ENCODE data around the gene TMPRSS7.

The TMPRSS7 gene

GRCh38 chr3:112013058-112013783 lies 21.3 kb upstream of the TMPRSS7 start:
- Histone ChIP-seq H3K27me3 (ENCODE audit: insufficient read depth, low read length) (no peaks in the 10 kb centered on the region), H3K9me3 (ENCODE audit: insufficient read depth, low read depth, low read length) (no peaks in the 10 kb centered on the region), H3K27ac (ENCODE audit: low read depth, low read length) (no peak overlapping the region), H3K36me3 (ENCODE audit: insufficient read depth, low read length) (no peaks in the 10 kb centered on the region), H3K9ac (ENCODE audit: low read depth, low read length) (no peak overlapping the region), H3K4me1 (ENCODE audit: insufficient read depth, low read length) (no peaks in the 10 kb centered on the region), H3K4me3 (ENCODE audit: low read length) (no peak overlapping the region)
- 53% methylated on average over 17 of the region's 19 CpGs for WGBS

- no peaks in the 10 kb centered on the region for H3K36me3 ChIP-seq (ENCODE audit: insufficient read depth, low read length)
- no peak overlapping the region for H3K4me3 ChIP-seq (ENCODE audit: low read length)
- no peaks in the 10 kb centered on the region for H3K27me3 ChIP-seq (ENCODE audit: insufficient read depth, low read length)
- no peaks in the 10 kb centered on the region for H3K4me1 ChIP-seq (ENCODE audit: insufficient read depth, low read length)
- WGBS = 80% methylated on average over 5 of the region's 5 CpGs
- no peak overlapping the region for H3K27ac ChIP-seq (ENCODE audit: low read depth, low read length)
- no peaks in the 10 kb centered on the region for H3K9me3 ChIP-seq (ENCODE audit: insufficient read depth, low read depth, low read length)
- H3K9ac ChIP-seq (ENCODE audit: low read depth, low read length) = no peak overlapping the region
Observed at GRCh38 chr3:112013784-112014143, 20.8 kb upstream of the TMPRSS7 start.

DNA sequence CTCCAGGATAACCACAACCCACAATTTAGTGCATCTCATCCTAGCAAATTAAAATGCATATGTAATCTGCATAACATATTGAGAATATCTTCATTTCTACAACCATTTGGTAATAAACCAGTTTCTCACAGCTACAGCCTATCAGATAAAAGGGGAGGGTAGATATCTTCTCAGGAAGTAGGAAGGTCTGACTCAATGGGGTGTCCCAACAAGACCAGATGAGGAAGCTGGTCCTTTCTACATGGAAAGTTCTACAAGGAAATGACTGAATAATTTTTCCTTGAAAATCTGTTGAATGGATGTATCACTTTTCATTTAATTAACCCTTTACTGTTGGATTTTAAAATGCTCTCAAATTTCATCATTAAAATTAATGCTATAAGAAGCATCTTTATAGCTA lies 17.4 kb upstream of the TMPRSS7 start:
- Histone ChIP-seq H3K9ac (ENCODE audit: low read depth, low read length) (no peak overlapping the region), H3K4me3 (ENCODE audit: low read length) (no peak overlapping the region), H3K36me3 (ENCODE audit: insufficient read depth, low read length) (no peaks in the 10 kb centered on the region), H3K4me1 (ENCODE audit: insufficient read depth, low read length) (no peaks in the 10 kb centered on the region), H3K27ac (ENCODE audit: low read depth, low read length) (no peak overlapping the region), H3K9me3 (ENCODE audit: insufficient read depth, low read depth, low read length) (no peaks in the 10 kb centered on the region), H3K27me3 (ENCODE audit: insufficient read depth, low read length) (no peaks in the 10 kb centered on the region)

DNA sequence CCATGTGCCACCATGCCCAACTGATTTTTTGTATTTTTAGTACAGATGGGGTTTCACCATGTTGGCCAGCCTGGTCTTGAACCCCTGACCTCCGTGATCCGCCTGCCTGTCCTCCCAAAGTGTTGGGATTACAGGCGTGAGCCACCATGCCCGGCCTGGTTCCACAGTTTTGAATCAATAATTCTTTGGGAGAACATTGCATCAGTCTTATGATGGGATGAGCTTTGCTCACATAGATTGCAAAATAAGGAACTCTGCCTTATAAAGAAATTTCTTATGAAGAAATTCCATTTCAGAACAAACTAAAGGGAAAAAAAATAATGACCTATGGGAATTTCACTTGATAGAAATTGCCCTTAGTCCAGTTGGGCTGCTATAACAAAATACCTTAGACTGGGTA lies 15.8 kb upstream of the TMPRSS7 start:
- no peak overlapping the region for H3K4me3 ChIP-seq (ENCODE audit: low read length)
- H3K4me1 ChIP-seq (ENCODE audit: insufficient read depth, low read length) = no peaks in the 10 kb centered on the region
- WGBS = 96% methylated on average over 4 of the region's 4 CpGs
- H3K27ac ChIP-seq (ENCODE audit: low read depth, low read length) = no peak overlapping the region
- no peak overlapping the region for H3K9ac ChIP-seq (ENCODE audit: low read depth, low read length)
- H3K36me3 ChIP-seq (ENCODE audit: insufficient read depth, low read length) = no peaks in the 10 kb centered on the region
- no peaks in the 10 kb centered on the region for H3K9me3 ChIP-seq (ENCODE audit: insufficient read depth, low read depth, low read length)
- no peaks in the 10 kb centered on the region for H3K27me3 ChIP-seq (ENCODE audit: insufficient read depth, low read length)

- Histone ChIP-seq H3K4me3 (ENCODE audit: low read length) (no peak overlapping the region), H3K27ac (ENCODE audit: low read depth, low read length) (no peak overlapping the region), H3K4me1 (ENCODE audit: insufficient read depth, low read length) (no peaks in the 10 kb centered on the region), H3K9me3 (ENCODE audit: insufficient read depth, low read depth, low read length) (no peaks in the 10 kb centered on the region), H3K9ac (ENCODE audit: low read depth, low read length) (no peak overlapping the region), H3K36me3 (ENCODE audit: insufficient read depth, low read length) (no peaks in the 10 kb centered on the region), H3K27me3 (ENCODE audit: insufficient read depth, low read length) (no peaks in the 10 kb centered on the region)
- no CpG with 5 or more reads among the region's 1 CpG for WGBS
Observed at GRCh38 chr3:112019716-112020115, 14.8 kb upstream of the TMPRSS7 start.

DNA sequence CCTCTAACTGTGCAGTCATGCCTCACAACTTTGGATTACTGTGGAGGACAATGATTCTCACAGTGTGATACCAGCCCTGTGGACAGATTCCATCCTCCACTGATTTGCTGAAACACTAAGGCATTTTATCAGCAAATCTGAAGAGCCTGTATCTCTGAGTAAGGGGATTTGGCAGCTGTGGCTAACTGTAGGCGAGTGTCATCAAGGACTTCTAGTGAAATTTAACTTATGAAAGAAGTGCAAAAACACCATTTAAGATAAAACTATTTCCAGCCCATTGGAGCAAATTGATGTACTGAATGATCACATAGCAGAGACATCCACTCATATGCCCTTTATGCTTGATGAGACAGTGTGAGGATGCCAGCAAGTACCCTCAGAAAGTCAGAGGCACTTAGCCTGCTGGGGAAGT lies 13.9 kb upstream of the TMPRSS7 start:
- H3K27me3 ChIP-seq (ENCODE audit: insufficient read depth, low read length) = no peaks in the 10 kb centered on the region
- no peaks in the 10 kb centered on the region for H3K4me1 ChIP-seq (ENCODE audit: insufficient read depth, low read length)
- no peak overlapping the region for H3K4me3 ChIP-seq (ENCODE audit: low read length)
- H3K36me3 ChIP-seq (ENCODE audit: insufficient read depth, low read length) = no peaks in the 10 kb centered on the region
- H3K27ac ChIP-seq (ENCODE audit: low read depth, low read length) = no peak overlapping the region
- H3K9me3 ChIP-seq (ENCODE audit: insufficient read depth, low read depth, low read length) = no peaks in the 10 kb centered on the region
- no peak overlapping the region for H3K9ac ChIP-seq (ENCODE audit: low read depth, low read length)
- 100% methylated on average over 1 of the region's 1 CpG for WGBS

DNA sequence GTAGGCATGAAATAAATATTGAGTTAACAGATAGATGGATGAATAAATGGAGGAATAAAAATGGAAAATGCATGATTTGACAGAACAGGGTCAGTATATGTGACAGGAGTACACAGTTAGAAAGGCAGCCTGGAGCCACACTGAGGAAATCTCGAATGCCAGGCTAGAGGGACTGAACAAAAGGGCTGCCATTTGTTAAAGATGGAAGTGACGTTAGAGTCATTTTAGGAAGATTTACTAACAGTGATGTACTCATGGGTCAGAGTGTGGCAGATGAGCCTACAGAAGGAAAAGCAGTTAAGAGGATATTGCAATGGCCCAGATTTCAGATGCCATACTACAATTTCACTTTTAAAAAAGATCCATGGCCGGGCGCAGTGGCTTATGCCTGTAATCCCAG lies 7.4 kb upstream of the TMPRSS7 start:
- 92% methylated on average over 4 of the region's 4 CpGs for WGBS
- no peak overlapping the region for H3K27ac ChIP-seq (ENCODE audit: low read depth, low read length)

DNA sequence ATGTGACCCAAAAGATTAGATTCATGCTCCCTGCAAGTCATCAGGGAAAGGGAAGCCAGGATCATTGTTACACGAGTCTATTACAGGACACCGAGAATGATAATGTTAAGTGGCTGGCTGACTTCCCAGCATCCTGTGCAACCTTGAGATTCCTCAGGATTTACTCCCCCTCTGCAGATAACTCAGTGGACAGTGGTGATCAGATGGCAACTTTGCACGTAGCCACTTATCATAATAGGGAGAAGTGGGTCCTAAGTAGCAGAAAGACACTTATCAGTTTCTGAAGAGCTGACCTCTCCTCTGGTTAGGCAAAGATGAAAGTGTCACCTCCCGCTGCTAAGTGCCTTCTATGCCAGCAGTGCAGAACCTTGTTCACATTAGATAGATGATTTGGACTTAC lies 6.7 kb upstream of the TMPRSS7 start:
- H3K4me3 ChIP-seq (ENCODE audit: low read length) = no peak overlapping the region
- no peaks in the 10 kb centered on the region for H3K36me3 ChIP-seq (ENCODE audit: insufficient read depth, low read length)
- peaks cover 7% of the 10 kb centered on the region; the same call in 1 of the 2 replicates for H3K9me3 ChIP-seq (ENCODE audit: insufficient read depth, low read depth, low read length)
- WGBS = 90% methylated on average over 4 of the region's 4 CpGs
- H3K9ac ChIP-seq (ENCODE audit: low read depth, low read length) = no peak overlapping the region
- no peaks in the 10 kb centered on the region for H3K27me3 ChIP-seq (ENCODE audit: insufficient read depth, low read length)
- no peak overlapping the region for H3K27ac ChIP-seq (ENCODE audit: low read depth, low read length)
- H3K4me1 ChIP-seq (ENCODE audit: insufficient read depth, low read length) = no peaks in the 10 kb centered on the region

More for the DNA sequence above, 7.4 kb upstream of the TMPRSS7 start:
- H3K9me3 ChIP-seq (ENCODE audit: insufficient read depth, low read depth, low read length) = 0 out of 2 replicates have a peak, but pooled peaks cover 2% of the 10 kb centered on the region
- H3K27me3 ChIP-seq (ENCODE audit: insufficient read depth, low read length) = no peaks in the 10 kb centered on the region
- H3K36me3 ChIP-seq (ENCODE audit: insufficient read depth, low read length) = no peaks in the 10 kb centered on the region
- no peaks in the 10 kb centered on the region for H3K4me1 ChIP-seq (ENCODE audit: insufficient read depth, low read length)
- no peak overlapping the region for H3K4me3 ChIP-seq (ENCODE audit: low read length)
- H3K9ac ChIP-seq (ENCODE audit: low read depth, low read length) = no peak overlapping the region

- H3K27ac ChIP-seq (ENCODE audit: low read depth, low read length) = no peak overlapping the region
- H3K27me3 ChIP-seq (ENCODE audit: insufficient read depth, low read length) = no peaks in the 10 kb centered on the region
- 91% methylated on average over 5 of the region's 5 CpGs for WGBS
- no peak overlapping the region for H3K4me3 ChIP-seq (ENCODE audit: low read length)
- no peaks in the 10 kb centered on the region for H3K36me3 ChIP-seq (ENCODE audit: insufficient read depth, low read length)
- H3K9me3 ChIP-seq (ENCODE audit: insufficient read depth, low read depth, low read length) = peaks cover 7% of the 10 kb centered on the region; the same call in 1 of the 2 replicates
- no peaks in the 10 kb centered on the region for H3K4me1 ChIP-seq (ENCODE audit: insufficient read depth, low read length)
- no peak overlapping the region for H3K9ac ChIP-seq (ENCODE audit: low read depth, low read length)
Observed at GRCh38 chr3:112030901-112031300, 3.6 kb upstream of the TMPRSS7 start.

- Histone ChIP-seq H3K9me3 (ENCODE audit: insufficient read depth, low read depth, low read length) (peaks cover 15% of the 10 kb centered on the region), H3K4me1 (ENCODE audit: insufficient read depth, low read length) (no peaks in the 10 kb centered on the region), H3K9ac (ENCODE audit: low read depth, low read length) (no peak overlapping the region), H3K36me3 (ENCODE audit: insufficient read depth, low read length) (no peaks in the 10 kb centered on the region), H3K27me3 (ENCODE audit: insufficient read depth, low read length) (no peaks in the 10 kb centered on the region), H3K4me3 (ENCODE audit: low read length) (no peak overlapping the region), H3K27ac (ENCODE audit: low read depth, low read length) (no peak overlapping the region)
- WGBS = 85% methylated on average over 5 of the region's 5 CpGs
Observed at GRCh38 chr3:112032098-112032731, 2.3 kb upstream of the TMPRSS7 start.

- no peaks in the 10 kb centered on the region for H3K36me3 ChIP-seq (ENCODE audit: insufficient read depth, low read length)
- H3K9ac ChIP-seq (ENCODE audit: low read depth, low read length) = no peak overlapping the region
- no peaks in the 10 kb centered on the region for H3K4me1 ChIP-seq (ENCODE audit: insufficient read depth, low read length)
- H3K4me3 ChIP-seq (ENCODE audit: low read length) = no peak overlapping the region
- H3K27me3 ChIP-seq (ENCODE audit: insufficient read depth, low read length) = no peaks in the 10 kb centered on the region
- no peak overlapping the region for H3K27ac ChIP-seq (ENCODE audit: low read depth, low read length)
- H3K9me3 ChIP-seq (ENCODE audit: insufficient read depth, low read depth, low read length) = peaks cover 19% of the 10 kb centered on the region
- 73% methylated on average over 3 of the region's 3 CpGs for WGBS
Observed at GRCh38 chr3:112035241-112035640, 705 bp downstream of the TMPRSS7 start.

Measured in HUES64 (cell line).